Large intestine (tissue), 3 donors: ENCODE measurements around the gene MRPS5. TPM values are rescaled to one million over a fixed set of nuclear protein-coding genes. Genes with fewer than 3 reads are reported as not detected.

Source experiments
- DNase-seq, 2 donors: peaks; one replicate each; pipeline versions ENCODE4 v3.0.0 to v3.0.0-alpha.2; 2013
- H3K27ac ChIP-seq: one replicate; pipeline ENCODE4 v1.5.1; 2013; ENCODE audit warnings: low read length
- H3K27me3 ChIP-seq: 2 replicates; pipeline ENCODE4 v1.6.1; 2013; ENCODE audit warnings: low read length; ENCODE audit not compliant: control insufficient read depth, insufficient read depth
- H3K36me3 ChIP-seq: 2 replicates; pipeline ENCODE4 v1.6.1; 2013; ENCODE audit warnings: low read length; ENCODE audit not compliant: control insufficient read depth, insufficient read depth
- H3K4me1 ChIP-seq: one replicate; pipeline ENCODE4 v1.6.1; 2013; ENCODE audit warnings: low read length; ENCODE audit not compliant: control insufficient read depth, insufficient read depth
- H3K4me3 ChIP-seq: one replicate; pipeline ENCODE4 v1.5.1; 2013; ENCODE audit warnings: low read length
- H3K9me3 ChIP-seq: one replicate; pipeline ENCODE4 v1.6.1; 2013; ENCODE audit warnings: mild to moderate bottlenecking, low read depth, low read length, moderate library complexity; ENCODE audit not compliant: control insufficient read depth
- WGBS: methylation state at CpG from one replicate; pipeline ENCODE4 v1.1.5; 2013; ENCODE audit warnings: low lambda C conversion rate; ENCODE audit not compliant: insufficient coverage; 5-methylcytosine and 5-hydroxymethylcytosine counted together
- polyA plus RNA-seq: library from polyadenylated mRNA; unstranded; fragments of 120-200 nt; gene quantifications from one replicate; pipeline ENCODE4 v1.2.1, GENCODE V29; 2013

The MRPS5 gene
- polyA plus RNA-seq, 1 donor: 55.8 TPM

DNA sequence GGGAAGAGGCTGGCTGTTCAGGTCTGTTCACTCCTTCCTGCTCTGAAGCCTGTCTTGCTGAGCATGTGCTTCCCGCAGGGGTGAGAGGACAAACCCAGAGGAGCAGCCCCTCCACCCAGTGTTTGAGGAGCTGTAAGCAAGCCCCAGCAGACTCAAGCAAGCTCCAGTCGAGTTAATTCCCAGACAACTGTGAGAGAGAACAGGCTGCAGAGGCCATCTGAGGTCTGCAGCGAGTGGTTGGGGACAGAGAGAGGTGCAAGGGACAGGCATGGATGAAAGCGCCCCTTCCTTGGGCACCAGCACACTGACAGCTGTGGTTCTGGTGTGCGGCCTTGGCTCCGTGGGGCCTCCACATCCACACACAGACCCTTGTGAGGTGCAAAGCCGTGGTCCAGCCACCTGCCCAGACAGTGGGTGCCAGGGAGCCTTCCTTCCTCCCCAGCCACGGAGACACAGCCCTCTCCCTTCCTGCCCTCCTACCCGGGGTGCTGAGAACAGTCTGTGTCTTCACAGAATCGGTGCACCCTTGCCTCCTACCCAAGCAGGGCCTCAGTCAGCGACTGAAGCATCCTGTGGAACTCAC, 59.9 kb downstream of the MRPS5 start:
- WGBS: no CpG with 5 or more reads among the region's 11 CpGs
- no peaks in the 10 kb centered on the region for H3K9me3 ChIP-seq
- DNase-seq: no peak
- no peaks in the 10 kb centered on the region for H3K27me3 ChIP-seq
- H3K36me3 ChIP-seq: no peaks in the 10 kb centered on the region
- H3K27ac ChIP-seq: no peak overlapping the region
- no peak overlapping the region for H3K4me3 ChIP-seq
- H3K4me1 ChIP-seq: no peaks in the 10 kb centered on the region

DNA sequence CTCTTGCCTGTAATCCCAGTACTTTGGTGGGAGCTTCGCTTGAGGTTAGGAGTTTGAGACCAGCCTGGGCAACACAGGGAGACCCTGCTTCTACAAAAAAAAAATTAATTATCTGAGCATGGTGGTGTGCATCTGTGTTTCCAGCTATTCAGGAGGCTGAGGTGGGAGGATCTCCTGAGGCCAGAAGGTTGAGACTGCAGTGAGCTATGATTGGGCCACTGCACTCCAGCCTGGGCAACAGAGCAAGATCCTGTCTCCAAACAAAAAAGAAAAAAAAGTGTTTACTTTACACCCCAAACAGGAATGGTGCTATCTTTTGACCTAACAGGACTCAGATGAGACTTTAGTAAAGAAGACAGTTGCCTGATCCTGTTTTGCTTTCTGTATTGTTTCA, 60.5 kb downstream of the MRPS5 start:
- Histone ChIP-seq H3K4me1 (no peaks in the 10 kb centered on the region), H3K4me3 (no peak overlapping the region), H3K9me3 (no peaks in the 10 kb centered on the region), H3K36me3 (no peaks in the 10 kb centered on the region), H3K27me3 (no peaks in the 10 kb centered on the region), H3K27ac (no peak overlapping the region)
- DNase-seq: no peak
- no CpG with 5 or more reads among the region's 1 CpG for WGBS

DNA sequence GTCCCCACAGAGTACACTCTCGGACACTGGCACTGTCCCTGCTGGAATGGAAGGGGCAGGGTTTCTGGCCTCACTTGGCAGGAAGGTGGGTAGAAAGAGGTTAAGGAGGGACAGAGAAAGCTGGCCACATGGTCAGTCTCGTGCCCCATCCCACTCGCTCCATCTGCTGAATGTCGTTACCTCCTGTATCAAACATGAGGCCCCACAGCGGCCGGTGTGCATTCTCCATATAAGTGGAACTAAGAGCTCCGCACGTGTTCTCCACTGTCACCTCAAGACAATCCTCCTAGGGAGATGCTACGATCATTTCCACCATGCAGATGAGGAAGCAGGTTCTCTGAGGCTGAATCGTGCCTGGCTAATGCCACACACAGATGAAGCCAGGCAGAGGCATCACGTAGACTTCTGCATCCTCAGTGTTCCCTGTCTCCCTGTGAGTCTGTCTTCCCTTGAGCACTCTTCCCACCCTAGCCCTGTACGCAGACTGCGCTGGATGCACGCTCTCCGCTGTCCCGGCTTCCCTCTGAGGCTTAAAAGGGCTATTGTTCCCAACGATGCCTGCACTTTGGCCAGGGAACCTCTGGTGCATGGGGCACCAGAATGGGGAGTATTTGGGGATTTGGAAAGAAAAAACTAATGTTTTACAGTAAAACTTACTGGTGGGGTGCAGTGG, 61.0 kb downstream of the MRPS5 start:
- DNase-seq: no peak
- H3K27me3 ChIP-seq: peaks cover 3% of the 10 kb centered on the region
- H3K4me3 ChIP-seq: no peak overlapping the region
- no peaks in the 10 kb centered on the region for H3K4me1 ChIP-seq
- H3K36me3 ChIP-seq: no peaks in the 10 kb centered on the region
- H3K27ac ChIP-seq: no peak overlapping the region
- WGBS: 0% methylated on average over 1 of the region's 17 CpGs
- no peaks in the 10 kb centered on the region for H3K9me3 ChIP-seq

DNA sequence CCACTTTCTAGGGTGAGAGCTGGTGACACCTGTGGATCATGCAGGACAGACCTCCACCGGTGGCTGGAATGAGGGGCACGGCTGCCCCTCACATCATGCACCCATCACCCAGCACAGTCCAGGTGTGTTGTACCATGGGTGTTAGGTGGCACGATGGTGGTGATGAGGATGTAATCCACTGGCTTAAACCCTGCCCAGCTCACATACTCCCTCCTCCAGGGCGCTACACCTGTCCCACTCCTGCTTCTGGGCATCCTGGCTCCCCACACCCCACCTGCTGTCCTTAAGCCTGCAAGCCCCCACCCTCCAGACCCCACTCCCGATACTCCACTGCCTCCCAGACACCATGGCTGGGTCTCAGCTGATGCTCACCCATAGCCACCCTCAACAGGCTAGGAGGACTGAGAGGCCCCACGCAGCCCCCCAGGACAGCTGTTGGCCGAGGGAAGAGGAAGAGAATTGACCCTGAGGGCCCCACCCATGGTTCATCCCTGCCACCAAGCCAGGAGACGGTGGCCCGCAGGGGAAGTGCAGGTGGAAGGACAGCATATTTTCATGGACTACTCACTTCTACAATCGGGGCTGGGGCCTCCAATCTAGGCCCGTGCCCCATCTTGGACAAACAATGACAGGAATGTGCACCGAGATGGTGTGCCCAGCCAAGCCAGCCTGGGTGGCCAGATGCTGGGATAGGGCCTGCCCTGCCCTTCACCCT, 61.8 kb downstream of the MRPS5 start:
- Histone ChIP-seq H3K4me3 (no peak overlapping the region), H3K4me1 (no peaks in the 10 kb centered on the region), H3K9me3 (no peaks in the 10 kb centered on the region), H3K27me3 (peaks cover 3% of the 10 kb centered on the region), H3K27ac (no peak overlapping the region), H3K36me3 (no peaks in the 10 kb centered on the region)
- no peak for DNase-seq
- no CpG with 5 or more reads among the region's 12 CpGs for WGBS

DNA sequence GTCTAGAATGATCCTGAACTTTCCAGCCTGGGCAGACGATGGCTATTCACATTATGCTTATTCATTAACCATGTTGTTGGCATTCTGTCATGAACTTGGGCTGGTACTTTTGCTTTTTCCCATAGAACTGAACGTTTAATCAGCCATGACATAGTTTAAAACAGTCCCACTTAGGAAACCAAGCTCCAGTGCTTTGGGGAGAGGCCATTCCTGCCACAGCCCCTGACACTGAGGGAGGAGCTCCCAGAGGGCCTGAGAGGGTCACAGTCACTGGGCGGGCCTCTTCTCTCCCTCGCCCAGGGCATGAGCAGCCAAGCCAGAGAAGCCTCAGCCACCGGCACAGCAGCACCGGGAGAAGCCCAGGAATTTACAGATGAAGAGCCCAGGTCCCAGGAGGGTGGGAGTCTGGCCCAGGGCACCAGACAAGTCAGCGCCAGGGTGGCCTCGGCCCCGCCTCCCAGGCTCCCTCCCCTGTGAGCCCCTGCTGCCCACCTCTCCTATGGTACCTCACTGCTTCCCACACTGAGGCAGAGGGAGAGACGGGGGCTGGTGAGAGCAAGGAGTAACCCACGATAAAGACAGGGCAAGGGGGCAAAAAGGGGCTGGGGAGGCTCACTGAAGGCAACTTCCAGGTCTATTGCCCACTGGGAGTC, 62.5 kb downstream of the MRPS5 start:
- WGBS: no CpG with 5 or more reads among the region's 11 CpGs
- no peaks in the 10 kb centered on the region for H3K4me1 ChIP-seq
- no peaks in the 10 kb centered on the region for H3K9me3 ChIP-seq
- H3K27me3 ChIP-seq: peaks cover 3% of the 10 kb centered on the region
- H3K36me3 ChIP-seq: no peaks in the 10 kb centered on the region
- H3K27ac ChIP-seq: no peak overlapping the region
- H3K4me3 ChIP-seq: no peak overlapping the region
- no peak for DNase-seq

DNA sequence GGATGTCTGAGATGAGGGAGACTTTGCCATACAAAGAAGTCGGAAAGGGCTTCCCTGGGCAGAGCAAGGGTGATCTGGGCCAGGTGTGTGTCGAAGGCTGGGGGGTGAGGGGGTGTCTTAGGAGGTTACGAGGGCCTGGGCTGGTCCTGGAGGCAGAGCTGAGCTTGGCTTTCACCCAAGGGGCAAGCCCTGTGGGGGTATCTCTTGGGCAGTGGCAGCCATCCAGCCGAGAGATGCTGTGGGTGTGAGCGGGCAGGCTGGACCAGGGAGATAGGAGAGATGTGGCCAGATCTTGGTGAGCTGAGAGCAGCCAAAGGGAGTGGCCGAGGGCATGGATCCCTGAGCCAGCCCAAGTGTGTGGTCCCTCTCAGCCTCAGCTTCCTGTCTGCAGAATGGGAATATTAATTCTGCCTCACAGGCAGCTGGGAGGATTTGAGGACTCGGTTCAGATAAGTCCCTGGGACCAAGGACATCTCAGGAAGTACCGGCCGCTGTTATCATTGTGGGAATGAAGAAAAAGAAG, 63.1 kb downstream of the MRPS5 start:
- no peaks in the 10 kb centered on the region for H3K36me3 ChIP-seq
- no peak for DNase-seq
- WGBS: 80% methylated on average over 1 of the region's 9 CpGs
- no peaks in the 10 kb centered on the region for H3K9me3 ChIP-seq
- peaks cover 3% of the 10 kb centered on the region for H3K27me3 ChIP-seq
- no peaks in the 10 kb centered on the region for H3K4me1 ChIP-seq
- H3K4me3 ChIP-seq: no peak overlapping the region
- no peak overlapping the region for H3K27ac ChIP-seq

DNA sequence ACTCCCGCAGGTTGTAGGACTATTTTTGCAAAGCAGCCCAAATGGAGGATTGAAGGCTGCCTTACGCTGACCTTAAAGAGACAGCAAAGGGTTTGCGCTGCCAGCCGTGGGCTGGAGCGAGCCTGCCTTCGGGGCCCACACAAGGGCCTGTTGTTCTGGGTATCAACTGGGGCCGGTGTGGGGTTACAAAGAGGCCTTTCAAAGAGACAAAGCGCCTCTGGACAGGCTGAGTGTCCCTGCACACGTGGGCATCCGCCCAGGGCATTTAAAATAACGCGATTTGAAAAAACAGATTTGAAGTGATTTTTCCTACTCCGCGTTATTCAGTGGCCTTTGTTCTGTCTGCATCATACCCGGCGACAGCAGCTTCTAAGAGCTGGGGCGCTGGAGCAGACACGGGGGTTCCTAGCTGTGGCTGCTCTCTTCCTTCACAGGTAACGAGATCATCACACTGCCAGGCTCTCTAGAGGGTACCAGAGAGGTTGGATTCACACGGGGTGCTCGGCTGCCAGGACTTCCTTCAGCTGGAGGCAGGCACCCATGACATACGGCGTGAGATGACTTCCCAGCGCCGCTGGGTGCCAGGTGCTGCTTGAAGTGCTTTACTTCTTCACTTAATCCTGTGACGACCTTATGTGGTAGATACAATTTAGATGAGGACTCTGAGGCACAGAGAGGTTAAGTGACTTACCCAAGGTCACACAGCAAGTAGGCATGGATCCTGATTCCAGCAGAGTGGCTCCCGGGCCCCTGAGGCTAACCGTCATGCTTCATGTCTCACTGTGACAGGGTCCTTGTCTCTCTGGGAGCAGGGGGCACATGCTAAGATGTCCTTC, 63.9 kb downstream of the MRPS5 start:
- Histone ChIP-seq H3K27ac (no peak overlapping the region), H3K36me3 (no peaks in the 10 kb centered on the region), H3K4me3 (no peak overlapping the region), H3K4me1 (no peaks in the 10 kb centered on the region), H3K9me3 (no peaks in the 10 kb centered on the region), H3K27me3 (peaks cover 10% of the 10 kb centered on the region)
- no peak for DNase-seq
- 100% methylated on average over 1 of the region's 28 CpGs for WGBS

DNA sequence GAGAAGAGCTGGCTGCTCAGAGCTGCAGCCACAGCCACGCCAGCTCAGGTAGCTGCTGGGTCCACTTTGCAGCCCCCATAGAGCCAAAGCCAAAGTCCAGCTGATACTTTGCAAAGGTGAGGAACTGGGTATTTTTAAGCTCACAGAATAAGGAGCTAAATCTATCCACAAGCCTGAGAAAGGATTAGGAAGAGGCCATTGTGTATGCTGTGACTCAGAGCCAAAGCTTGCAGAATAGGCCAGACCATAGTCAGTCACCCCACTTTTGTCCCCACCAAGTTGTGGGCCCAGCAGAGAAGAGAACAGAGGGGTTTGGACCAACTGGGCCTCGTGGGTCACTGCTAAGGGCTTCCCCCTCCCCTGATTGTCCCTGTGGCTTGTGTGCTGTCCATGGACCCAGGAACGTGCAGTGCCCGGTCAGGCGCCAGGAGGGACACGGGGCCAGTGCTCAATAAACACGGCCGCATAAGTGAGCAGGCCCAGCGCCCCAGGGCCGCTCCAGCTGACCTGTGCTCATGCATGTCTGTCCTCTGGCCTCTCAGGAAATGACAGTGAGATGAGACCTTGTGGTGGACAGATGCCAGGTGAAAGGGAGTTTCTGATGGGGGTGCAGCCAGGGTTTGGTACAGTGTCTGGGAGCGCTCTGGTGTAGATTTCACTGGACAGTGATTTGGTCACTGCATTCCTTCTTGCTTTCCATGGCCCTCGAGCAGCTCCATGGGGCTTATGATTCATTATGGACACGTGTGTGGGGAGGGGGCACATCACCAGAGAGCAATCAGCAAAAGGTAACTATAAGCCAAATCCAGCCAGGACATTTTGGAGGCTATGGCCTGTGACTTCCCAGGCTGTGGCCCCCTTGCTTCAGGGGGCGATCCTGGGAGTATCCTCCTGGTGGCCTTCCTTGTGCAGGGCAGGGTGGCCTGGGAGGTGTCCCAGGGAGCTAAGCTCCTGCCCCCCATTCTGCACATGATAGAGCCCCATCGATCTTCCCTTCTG, 64.8 kb downstream of the MRPS5 start:
- no peak for DNase-seq
- Histone ChIP-seq H3K27me3 (peaks cover 13% of the 10 kb centered on the region), H3K4me3 (no peak overlapping the region), H3K4me1 (no peaks in the 10 kb centered on the region), H3K36me3 (no peaks in the 10 kb centered on the region), H3K9me3 (no peaks in the 10 kb centered on the region), H3K27ac (no peak overlapping the region)
- no CpG with 5 or more reads among the region's 15 CpGs for WGBS

DNA sequence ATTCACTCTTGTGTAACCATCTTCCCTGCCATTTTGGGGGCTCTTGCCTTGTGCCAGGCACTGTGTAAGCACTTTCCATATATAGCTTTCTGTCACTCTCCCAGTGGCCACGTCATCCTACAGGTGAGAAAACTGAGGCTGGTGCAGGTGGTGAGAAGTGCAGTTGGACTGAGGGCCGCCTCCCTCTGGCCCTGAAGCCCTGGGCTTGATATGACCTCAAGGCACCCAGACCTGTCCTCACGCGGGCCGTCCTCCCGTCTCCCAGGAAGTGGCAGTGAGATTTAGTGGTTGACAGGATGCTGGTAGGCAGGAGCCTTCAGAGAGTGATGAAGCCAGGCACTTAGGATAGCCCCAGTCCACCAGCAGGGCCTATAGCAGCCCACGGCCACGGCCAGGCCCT, 65.6 kb downstream of the MRPS5 start:
- DNase-seq: no peak
- Histone ChIP-seq H3K9me3 (no peaks in the 10 kb centered on the region), H3K27me3 (peaks cover 13% of the 10 kb centered on the region), H3K36me3 (no peaks in the 10 kb centered on the region), H3K27ac (no peak overlapping the region), H3K4me3 (no peak overlapping the region), H3K4me1 (no peaks in the 10 kb centered on the region)
- WGBS: no CpG with 5 or more reads among the region's 8 CpGs
